BJ (cell line): ENCODE results near the gene PARD3. TPM values are rescaled to one million over a fixed set of nuclear protein-coding genes. Genes with fewer than 3 reads are reported as not detected.

Experiments used
- CTCF ChIA-PET: fragments of 350-600 bp; formaldehyde crosslinking; extraction: SDS; loops from one replicate; lab custom pipeline; 2021; ENCODE audit warnings: antibody characterized with exemption, inconsistent platforms; lab: Yijun Ruan, JAX
- POLR2A ChIA-PET: fragments of 300-600 bp; sonication (Branson Sonifier 250); formaldehyde crosslinking; extraction: SDS; loops from one replicate; lab custom pipeline; 2021; ENCODE audit warnings: antibody characterized with exemption; lab: Charles Lee
- DNase-seq: peaks from one replicate; pipeline ENCODE4 v3.0.0-alpha.2; 2011; ENCODE audit warnings: low read depth
- H3K27me3 ChIP-seq: 2 replicates; pipeline ENCODE4 v1.6.0; 2011; ENCODE audit warnings: low read length; ENCODE audit not compliant: control insufficient read depth, insufficient read depth
- H3K36me3 ChIP-seq: 2 replicates; pipeline ENCODE4 v1.5.1; 2011; ENCODE audit warnings: low read length; ENCODE audit not compliant: control insufficient read depth, insufficient read depth
- H3K4me3 ChIP-seq: 2 replicates; pipeline ENCODE4 v1.5.1; 2011; ENCODE audit warnings: low read depth, mild to moderate bottlenecking, control low read depth, low read length
- polyA plus RNA-seq: library from polyadenylated mRNA; depleted of rRNA; stranded (reverse); fragments of >200 nt; gene quantifications from 2 replicates; pipeline ENCODE4 v1.2.3, GENCODE V29; 2011
- TF ChIP-seq, protein P1 (sequence below): IDR thresholded peaks from 2 replicates; pipeline ENCODE4 v1.5.1; 2011; ENCODE audit warnings: low read depth, mild to moderate bottlenecking, control low read depth, inconsistent platforms, low read length, moderate library complexity; ENCODE audit not compliant: insufficient read depth

The PARD3 gene
- polyA plus RNA-seq, 1 experiment: 17.7 TPM

DNA sequence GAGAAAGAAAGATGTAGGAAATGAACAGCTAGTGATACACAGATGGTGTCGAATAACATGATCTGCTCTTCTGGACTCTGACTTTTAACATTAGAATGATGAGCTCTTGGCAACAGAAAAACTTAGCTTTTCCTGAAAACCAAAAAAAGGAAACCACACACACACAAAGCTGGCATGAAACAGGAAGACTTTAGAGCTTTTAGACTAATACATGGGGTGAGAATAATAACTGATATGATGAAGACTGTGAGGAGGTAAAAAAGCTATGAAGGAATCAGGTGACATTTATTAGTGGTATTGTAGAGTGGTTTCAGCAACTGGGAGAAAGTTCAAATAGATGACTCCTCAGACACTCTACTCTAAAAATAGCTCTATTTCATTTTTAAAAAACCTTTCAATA is 491.9 kb downstream of the PARD3 start:
- TF ChIP-seq, protein P1, sequence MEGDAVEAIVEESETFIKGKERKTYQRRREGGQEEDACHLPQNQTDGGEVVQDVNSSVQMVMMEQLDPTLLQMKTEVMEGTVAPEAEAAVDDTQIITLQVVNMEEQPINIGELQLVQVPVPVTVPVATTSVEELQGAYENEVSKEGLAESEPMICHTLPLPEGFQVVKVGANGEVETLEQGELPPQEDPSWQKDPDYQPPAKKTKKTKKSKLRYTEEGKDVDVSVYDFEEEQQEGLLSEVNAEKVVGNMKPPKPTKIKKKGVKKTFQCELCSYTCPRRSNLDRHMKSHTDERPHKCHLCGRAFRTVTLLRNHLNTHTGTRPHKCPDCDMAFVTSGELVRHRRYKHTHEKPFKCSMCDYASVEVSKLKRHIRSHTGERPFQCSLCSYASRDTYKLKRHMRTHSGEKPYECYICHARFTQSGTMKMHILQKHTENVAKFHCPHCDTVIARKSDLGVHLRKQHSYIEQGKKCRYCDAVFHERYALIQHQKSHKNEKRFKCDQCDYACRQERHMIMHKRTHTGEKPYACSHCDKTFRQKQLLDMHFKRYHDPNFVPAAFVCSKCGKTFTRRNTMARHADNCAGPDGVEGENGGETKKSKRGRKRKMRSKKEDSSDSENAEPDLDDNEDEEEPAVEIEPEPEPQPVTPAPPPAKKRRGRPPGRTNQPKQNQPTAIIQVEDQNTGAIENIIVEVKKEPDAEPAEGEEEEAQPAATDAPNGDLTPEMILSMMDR: no peak
- Histone ChIP-seq H3K4me3 (no peak overlapping the region), H3K36me3 (no peaks in the 10 kb centered on the region; the same call in 1 of the 2 replicates), H3K27me3 (no peaks in the 10 kb centered on the region)
- ChIA-PET POLR2A (interaction anchor here (0.6 kb wide), 2 partner anchors 989 to 1816 kb away, joined by 4 read pairs; partner anchors contain the start of gene NRP1), CTCF (interaction anchor here (0.5 kb wide), 1 partner anchor 43 kb away, joined by 3 read pairs; no protein-coding TSS in a partner anchor)
- DNase-seq: peak; percentile 8

DNA sequence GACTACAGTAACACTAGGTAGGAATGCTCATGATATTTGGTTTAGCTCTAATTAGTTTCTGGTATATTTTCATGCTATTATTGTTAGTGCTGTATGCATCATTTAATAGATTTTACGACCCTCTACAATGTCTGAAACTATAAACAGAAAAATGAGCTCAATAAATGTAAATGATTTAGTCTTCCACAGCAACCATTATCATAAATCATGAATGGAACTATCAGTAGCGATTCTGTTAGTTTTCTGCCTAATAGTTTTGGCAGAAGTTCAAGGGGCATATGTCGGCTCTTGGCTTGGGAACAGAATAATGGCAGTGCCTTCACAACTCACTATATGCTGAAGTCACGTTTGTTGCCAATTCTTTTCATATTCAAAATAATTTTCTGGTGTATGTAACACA is 494.8 kb downstream of the PARD3 start:
- no peak for DNase-seq
- Histone ChIP-seq H3K4me3 (no peak overlapping the region), H3K36me3 (no peaks in the 10 kb centered on the region; the same call in 1 of the 2 replicates), H3K27me3 (no peaks in the 10 kb centered on the region)
- POLR2A ChIA-PET: no interaction called here
- CTCF ChIA-PET: interaction anchor here (1.0 to 3.0 kb wide), 4 partner anchors 23 to 318 kb away, joined by 3 to 10 read pairs (median 3); no protein-coding TSS in a partner anchor
- TF ChIP-seq, protein P1: no peak

DNA sequence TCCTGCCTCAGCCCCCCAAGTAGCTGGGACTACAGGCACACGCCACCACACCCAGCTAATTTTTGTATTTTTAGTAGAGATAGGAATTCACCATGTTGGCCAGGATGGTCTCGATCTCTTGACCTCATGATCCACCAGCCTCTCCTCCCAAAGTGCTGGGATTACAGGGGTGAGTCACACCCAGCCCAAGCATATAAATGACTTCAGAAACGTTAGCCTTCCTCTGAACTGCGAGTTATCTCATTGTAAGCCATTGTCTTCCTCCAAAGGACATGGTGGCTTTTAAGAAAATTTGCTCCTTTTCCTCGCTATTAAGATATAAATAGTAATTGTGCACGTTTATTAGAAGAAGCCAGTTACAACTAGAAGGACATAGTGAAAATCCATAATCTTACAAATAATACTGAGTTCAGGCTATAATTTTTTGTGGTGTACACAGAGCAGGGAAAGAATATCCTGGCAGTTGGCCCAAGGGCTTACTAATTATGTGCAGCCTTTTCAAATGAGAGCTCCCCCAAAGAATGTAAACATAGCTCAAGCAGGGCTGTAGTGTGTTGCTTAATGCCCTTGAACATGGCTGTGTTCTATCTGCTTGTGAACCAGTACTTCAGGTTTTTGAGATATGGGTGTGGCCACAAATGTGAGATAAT is 495.8 kb downstream of the PARD3 start:
- peak; percentile 73 for DNase-seq
- no peaks in the 10 kb centered on the region for H3K27me3 ChIP-seq
- H3K36me3 ChIP-seq: no peaks in the 10 kb centered on the region
- POLR2A ChIA-PET: no interaction called here
- H3K4me3 ChIP-seq: no peak overlapping the region
- TF ChIP-seq, protein P1: no peak
- CTCF ChIA-PET: interaction anchor here (1.0 to 3.0 kb wide), 3 partner anchors 22 to 319 kb away, joined by 3 to 10 read pairs (median 3); no protein-coding TSS in a partner anchor

DNA sequence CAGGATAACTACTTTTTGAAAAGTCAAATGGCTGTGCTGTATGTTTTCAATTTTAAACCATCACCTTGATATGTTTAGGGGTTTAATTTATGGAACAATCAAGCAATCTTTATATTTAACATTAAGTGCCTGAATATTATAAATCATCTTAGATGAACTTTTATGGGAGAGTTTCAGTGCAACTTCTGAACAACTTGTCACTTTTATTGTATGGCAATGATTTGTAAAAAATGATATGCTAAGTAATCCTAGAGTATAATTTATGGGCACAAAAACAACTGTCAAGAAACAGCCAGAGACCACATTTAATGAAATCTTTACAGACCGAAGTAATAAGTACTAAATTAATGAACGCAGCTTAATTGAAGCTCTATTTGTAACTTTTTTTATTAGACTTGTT is 498.9 kb downstream of the PARD3 start:
- ChIA-PET CTCF (no interaction called here), POLR2A (no interaction called here)
- H3K4me3 ChIP-seq: no peak overlapping the region
- no peak for DNase-seq
- no peaks in the 10 kb centered on the region for H3K36me3 ChIP-seq
- no peaks in the 10 kb centered on the region for H3K27me3 ChIP-seq
- TF ChIP-seq, protein P1: no peak

DNA sequence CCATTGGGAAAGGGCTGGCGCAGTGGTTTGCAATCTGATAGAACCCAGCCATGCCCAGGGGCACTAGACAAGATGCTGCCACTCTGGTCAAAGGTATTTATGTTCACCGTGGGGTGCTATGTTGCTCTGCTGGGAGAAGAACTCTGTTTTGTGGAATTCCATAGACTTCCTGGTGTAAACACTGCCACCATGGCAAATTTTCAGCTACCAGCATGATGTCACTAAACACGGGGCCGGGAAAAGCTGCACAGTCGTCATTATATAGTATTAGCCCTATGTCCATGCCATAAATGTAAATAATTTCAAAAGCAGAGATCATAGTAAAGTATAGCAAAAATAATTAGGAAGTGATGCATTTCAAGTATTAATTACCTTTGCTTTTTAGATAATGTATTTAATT is 500.6 kb downstream of the PARD3 start:
- no peak overlapping the region for H3K4me3 ChIP-seq
- POLR2A ChIA-PET: no interaction called here
- H3K36me3 ChIP-seq: no peaks in the 10 kb centered on the region
- CTCF ChIA-PET: no interaction called here
- no peaks in the 10 kb centered on the region for H3K27me3 ChIP-seq
- TF ChIP-seq, protein P1: no peak
- no peak for DNase-seq
